M059J (cell line): ENCODE measurements around the gene FMO5. TPM values are rescaled to one million over a fixed set of nuclear protein-coding genes. Genes with fewer than 3 reads are reported as not detected.

Source experiments
- DNase-seq: peaks from one replicate; pipeline ENCODE4 v3.0.0-alpha.2; 2012; ENCODE audit warnings: low read depth
- total RNA-seq: library from RNA; depleted of rRNA; stranded (reverse); fragments of >200 nt; shearing (Covaris generic); gene quantifications from 2 replicates; pipeline ENCODE4 v1.2.3, GENCODE V29; 2014; rRNA removed

Gene FMO5, protein sequence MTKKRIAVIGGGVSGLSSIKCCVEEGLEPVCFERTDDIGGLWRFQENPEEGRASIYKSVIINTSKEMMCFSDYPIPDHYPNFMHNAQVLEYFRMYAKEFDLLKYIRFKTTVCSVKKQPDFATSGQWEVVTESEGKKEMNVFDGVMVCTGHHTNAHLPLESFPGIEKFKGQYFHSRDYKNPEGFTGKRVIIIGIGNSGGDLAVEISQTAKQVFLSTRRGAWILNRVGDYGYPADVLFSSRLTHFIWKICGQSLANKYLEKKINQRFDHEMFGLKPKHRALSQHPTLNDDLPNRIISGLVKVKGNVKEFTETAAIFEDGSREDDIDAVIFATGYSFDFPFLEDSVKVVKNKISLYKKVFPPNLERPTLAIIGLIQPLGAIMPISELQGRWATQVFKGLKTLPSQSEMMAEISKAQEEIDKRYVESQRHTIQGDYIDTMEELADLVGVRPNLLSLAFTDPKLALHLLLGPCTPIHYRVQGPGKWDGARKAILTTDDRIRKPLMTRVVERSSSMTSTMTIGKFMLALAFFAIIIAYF
- total RNA-seq = 0.54 TPM in 2 replicates

- peak; percentile 61 for DNase-seq
Measured at GRCh38 chr1:147225193-147225730, at the start of gene FMO5. TSS of gene FMO5 (minus strand) at chr1:147225339. CDS start at chr1:147225029, 310 bp downstream.

GRCh38 chr1:147273409-147274336 is 48.5 kb upstream of the FMO5 start:
- DNase-seq = peak; percentile 78

DNA sequence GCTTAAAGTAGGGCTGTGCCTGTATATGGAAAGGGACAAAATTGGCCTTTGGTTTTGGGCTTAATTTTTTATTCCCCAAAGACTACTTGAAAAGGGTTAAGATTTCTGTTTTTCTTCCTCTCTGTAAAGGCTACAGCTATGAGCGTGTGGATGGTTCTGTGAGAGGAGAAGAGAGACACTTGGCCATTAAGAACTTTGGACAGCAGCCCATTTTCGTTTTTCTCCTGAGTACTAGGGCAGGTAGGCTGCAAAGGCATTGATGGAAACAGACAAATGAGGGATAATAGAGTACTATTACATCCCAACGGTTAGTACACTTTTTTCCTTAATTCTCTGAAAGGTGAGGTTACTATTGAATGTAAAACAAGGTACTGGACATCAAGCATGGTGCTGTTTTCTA is 46.9 kb upstream of the FMO5 start:
- DNase-seq = no peak

DNA sequence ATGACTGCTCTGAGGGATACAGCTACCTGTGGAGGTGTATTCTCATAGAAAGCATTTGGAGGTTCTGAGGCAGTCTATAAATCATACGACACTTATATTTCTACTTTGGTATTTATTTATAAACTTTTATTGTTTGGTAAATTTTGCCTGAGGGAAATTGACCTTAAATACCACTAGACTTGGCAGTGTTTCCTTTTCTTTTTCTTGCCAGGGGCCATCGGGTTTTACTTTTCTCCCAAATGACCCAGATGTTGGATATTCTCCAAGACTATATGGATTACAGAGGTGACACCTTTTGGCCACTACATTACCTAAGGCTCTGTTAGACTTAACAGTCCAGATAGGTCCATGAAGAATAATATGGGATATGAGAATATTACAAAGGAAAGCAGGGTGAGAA is 45.6 kb upstream of the FMO5 start:
- DNase-seq = peak; percentile 11

DNA sequence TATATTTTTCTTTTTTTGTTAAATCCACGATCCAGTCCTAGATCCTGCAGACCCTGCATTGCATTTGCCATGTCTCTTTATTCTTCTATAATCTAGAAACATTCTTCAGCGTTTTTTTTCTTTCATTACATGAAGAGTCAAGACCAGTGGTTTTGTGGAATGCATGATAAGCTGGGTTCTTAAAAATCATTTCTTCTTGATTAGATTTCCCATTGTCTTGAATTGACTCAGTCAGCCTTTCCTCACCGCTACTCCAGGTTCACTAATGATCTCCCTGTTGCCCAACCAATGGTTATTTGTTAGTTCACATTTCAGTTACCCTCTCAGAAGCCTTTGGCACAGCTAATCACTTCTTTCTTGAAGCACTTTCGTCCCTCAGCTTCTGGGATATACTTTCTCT is 42.6 kb upstream of the FMO5 start:
- DNase-seq = no peak

DNA sequence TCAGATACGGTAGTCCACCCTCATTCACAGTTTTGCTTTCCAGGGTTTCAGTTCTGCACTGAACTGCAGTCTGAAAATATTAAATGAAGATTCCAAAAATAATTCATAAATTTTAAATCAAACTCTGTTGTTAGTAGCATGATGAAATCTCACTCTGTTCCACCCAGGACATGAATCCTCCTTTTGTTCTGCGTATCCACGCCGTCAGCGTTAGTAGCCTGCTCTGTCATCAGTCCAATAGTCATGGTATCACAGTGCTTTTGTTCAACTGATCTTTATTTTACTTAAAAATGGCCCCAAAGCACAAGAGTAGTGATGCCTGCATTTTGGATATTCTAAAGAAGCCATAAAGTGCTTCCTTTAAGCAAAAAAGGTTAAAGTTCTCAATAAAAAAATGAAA is 41.2 kb upstream of the FMO5 start:
- DNase-seq = no peak

- peak; percentile 43 for DNase-seq
Measured at GRCh38 chr1:147264158-147264768, 39.1 kb upstream of the FMO5 start.

DNA sequence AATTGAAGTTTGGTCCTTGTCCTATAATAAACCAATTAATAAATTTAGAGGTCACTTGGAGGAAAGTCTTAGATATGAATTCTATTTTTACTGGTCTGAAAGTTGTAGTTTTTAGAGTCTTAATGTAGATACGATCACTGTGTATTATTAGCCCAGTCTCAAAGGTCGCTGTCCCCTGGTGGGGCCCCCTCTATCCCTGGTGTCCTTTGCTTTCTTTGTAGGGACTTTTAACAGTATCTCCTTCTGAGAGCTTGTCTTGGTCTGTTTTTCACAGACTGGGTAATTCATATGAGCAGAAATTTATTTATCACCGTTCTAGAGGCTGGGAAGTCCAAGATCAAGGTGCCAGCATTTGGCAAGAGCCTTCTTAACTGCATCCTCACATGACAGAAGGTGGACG is 35.8 kb upstream of the FMO5 start:
- DNase-seq = no peak

DNA sequence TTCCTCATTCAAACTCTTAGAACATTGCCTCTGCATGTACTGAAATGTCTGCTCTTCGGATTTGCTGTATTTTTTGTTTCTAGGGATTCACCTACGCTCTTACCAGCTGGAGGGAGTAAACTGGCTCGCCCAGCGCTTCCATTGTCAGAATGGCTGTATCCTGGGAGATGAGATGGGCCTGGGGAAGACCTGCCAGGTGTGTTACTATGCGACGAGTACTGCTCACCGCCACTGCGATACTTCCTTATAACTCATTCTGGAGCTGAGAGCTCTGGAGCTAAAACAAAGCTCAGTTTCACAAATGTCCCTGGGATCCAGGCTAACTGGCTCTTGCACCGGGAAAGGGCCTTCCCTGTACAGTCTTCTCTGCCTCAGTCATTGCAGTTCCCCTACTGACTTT is 27.4 kb upstream of the FMO5 start:
- DNase-seq = no peak

DNA sequence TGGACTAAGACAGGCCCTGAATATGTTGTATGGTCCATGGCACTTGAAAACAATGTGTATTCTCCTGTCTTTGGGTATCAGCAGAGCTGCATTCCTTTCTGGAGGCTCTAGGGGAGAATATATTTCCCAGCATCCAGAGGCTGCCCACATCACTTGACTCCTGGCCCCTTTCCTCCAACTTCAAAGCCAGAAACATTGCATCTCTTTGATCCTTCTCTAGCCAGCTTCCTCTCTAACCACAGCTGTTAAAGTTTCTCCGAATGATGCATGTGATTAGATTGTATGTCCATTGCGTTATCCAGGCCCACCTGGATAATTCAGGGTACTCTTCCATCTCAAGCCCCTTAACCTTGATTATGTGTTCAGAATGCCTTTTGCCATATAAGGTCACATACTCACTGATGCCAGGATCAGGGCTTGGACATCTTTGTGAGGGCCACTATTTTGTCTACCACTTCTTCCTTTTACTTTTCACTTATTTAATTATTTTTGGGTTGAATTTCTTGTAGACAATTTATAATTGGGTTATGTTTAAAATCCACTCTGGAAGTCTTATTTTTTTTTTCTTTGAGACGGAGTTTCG is 22.6 kb upstream of the FMO5 start:
- DNase-seq = no peak

GRCh38 chr1:147246910-147247655 is 21.9 kb upstream of the FMO5 start:
- DNase-seq = no peak

DNA sequence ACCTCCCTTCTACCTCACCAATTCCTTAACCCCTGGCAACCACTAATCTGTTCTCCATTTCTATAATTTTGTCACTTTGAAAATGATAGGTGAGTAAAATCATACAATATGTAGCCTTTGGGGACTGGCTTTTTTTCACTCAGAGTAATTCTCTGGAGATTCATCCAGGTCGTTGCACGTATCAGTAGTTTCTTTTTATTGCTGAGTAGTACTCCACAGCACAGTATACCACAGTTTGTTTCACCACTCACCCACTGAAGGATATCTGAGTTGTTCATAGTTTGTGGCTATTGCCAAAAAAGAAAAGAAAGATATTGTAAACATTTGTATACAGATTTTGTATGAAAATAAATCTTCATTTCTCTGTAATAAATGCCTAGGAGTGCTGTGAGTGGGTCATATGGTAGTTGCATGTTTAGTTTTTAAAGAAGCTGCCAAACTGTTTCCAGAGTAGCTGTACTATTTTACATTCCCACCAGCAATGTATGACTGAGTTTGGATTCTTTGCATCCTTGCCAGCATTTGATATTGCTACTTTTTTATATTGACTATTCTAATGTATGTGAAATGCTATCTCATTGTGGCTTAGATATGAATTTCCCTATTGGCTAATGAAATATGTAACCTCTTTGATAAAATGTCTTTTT is 21.0 kb upstream of the FMO5 start:
- DNase-seq = no peak

DNA sequence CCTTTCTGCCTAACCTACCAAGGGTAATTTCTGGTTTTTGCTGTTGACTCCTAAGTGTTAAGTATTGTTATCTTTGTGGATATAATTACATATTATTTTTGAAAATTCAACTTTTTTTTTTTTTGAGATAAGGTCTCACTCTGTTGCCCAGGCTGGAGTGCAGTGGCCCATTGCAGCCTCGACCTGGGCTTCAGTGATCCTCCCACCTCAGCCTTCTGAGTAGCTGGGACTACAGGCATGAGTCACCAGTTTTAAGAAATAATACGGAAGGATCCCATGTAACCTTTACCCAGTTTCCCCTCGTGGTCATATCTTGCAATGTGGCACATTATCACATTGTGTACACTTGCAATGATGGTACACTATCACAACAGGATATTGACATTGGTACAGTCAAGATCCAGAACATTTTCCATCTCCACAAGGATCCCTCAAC is 20.5 kb upstream of the FMO5 start:
- DNase-seq = no peak

- no peak for DNase-seq
Measured at GRCh38 chr1:147245129-147245528, 20.0 kb upstream of the FMO5 start.

DNA sequence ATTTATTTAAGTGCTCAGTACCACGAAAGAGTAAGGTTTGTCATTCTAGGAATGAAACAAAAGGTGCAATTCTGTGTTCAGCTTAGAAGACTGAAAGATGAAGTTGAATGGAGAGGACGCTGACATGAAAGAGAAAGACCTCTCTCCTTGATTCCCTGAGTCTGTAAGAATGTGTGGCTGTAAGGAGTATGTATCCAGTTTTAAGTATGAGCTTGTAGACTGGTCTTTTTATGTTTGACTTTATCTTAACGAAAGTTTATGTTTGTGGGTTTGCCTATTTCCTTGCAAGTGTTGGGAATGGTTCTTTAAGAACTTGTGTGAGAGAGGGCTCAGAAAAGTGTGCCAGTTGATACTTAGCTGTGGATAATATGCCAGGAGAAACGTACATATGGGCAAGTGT is 18.7 kb upstream of the FMO5 start:
- DNase-seq = peak; percentile 22

- DNase-seq = no peak
Measured at GRCh38 chr1:147243228-147243685, 18.1 kb upstream of the FMO5 start.

- peak; percentile 93 for DNase-seq
Measured at GRCh38 chr1:147242449-147243227, 17.5 kb upstream of the FMO5 start, which contains the start of gene CHD1L. TSS of gene CHD1L (plus strand) at chr1:147242684. CDS start at chr1:147242704, 20 bp downstream.

DNA sequence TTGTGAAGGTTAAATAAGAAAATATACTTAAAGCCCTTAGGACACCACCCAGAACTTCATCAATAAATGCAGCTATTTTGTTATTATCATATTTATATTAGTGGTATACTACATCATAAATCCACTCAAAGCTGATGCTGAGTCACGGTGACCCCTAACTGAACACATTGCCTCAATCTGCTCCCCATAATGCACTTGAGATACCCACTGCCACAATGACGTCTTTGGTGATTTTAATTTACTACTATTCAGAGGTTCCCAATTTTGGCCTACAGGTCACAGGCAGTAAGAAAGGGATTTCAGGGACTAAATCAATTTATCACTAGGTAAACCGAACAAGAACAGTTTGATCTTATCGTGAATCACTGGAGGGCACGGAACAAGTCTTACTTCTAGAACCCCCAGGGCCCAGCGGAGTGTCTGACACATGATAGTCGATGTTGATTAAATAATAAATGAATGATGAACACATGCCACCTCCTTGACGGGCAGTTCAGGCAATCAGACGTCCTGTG is 16.9 kb upstream of the FMO5 start:
- no peak for DNase-seq
